ENCODE measurements around the gene GPR39.

Gene GPR39

DNA sequence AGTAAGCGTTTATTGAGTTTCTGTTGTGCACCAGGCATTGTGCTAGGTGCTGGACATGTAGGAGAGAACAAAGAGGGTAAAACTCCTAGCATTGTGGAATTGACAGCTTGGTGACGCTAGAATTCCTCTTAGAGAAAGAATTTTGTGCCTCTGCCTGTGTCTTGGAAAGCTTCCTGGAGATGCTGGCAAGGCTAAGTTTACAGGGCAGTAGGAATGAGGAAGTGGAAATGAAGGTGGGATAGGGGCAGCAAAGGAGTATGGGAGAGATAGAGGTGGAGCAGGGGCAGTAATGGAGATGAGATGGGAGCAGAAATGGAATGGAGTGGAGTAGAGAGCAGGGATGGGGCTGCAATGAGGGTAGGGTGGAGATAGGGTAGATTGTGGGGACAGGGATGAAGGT lies 29.8 kb downstream of the GPR39 start:
- DNase-seq (ENCODE audit: low read depth): no peak

- DNase-seq (ENCODE audit: low read depth): no peak
These were observed 31.7 kb downstream of the GPR39 start for GRCh38 chr2:132448331-132448730.

DNA sequence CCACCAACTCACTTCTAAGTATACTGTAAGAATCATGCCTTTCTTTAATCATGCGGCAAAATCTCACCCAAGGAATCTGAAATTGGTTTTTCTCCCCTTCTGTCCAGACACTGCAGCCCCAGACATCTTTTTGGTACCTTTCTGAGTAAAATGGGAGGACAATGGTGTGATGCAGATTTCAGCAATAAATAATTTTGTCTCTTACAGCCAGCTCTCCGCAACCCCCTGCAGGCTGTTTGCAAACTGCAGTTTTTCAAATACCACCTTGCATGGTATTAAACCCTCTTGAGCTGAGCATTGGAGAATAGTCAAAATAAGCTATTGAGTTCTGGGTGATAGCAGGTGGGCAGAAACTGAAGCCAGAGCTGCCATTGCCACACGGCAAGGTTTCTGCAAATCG lies 32.2 kb downstream of the GPR39 start:
- DNase-seq (ENCODE audit: low read depth): no peak

- DNase-seq (ENCODE audit: low read depth): no peak
These were observed 33.3 kb downstream of the GPR39 start for GRCh38 chr2:132449868-132450267.

- no peak for DNase-seq (ENCODE audit: low read depth)
These were observed 44.2 kb downstream of the GPR39 start for GRCh38 chr2:132460781-132461180.

DNA sequence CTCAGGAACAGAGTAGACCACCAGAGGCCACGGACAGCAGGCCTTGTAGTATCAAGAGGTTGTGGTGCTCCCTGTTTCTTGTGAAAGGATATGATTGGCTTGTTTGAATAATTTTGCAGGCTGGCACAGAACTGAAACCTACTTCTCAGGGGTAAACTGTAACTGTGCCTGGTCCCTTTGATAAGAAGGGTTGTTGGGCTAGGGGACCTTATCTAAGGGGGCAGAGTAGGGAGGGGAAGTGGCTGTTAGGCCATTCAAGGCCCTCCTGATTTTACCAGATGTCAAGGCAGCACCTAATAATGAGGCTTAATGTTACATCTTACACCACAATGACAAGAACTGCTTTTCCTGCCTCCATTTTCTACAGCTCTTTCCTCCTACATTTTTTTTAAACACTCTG lies 45.6 kb downstream of the GPR39 start:
- peak; percentile 62 for DNase-seq (ENCODE audit: low read depth)

DNA sequence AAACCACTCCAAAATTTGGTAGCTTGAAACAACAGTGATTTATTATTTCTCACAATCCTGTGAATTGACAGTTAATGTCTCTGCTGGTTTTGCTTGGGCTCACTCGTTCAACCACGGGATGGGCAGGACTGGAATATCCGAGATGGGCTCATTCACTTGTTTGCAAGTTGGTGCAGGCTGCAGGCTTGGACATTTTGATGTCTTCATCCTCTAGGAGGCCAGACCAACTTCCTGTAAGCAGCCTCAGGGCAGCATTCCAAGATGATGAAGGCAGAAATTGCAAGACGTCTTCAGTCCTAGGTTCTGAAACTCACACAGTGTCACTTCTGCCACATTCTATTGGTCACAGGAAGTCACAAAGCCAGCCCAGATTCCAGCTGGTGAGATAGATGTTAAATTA lies 47.1 kb downstream of the GPR39 start:
- no peak for DNase-seq (ENCODE audit: low read depth)

DNA sequence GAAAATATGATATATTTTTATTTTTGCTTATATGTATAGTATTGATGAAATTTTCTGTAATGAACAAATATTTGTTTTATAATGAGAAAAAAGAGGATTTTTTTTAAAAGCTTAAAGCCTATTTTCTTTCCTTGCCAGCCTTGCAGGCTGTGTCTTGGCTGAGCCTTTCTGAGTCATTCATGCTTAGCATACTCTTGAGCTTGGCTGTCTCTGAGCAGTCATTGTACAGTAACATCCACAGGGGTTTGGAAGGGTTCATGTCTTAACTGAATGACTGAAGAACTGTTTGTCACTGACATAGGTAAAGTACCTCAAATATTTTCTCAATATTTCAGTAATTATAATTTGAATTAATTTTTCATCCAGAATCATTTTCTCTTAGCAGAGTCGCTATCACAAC lies 49.3 kb downstream of the GPR39 start:
- DNase-seq (ENCODE audit: low read depth): no peak

- DNase-seq (ENCODE audit: low read depth): no peak
These were observed 49.9 kb downstream of the GPR39 start for GRCh38 chr2:132466428-132467028.

DNA sequence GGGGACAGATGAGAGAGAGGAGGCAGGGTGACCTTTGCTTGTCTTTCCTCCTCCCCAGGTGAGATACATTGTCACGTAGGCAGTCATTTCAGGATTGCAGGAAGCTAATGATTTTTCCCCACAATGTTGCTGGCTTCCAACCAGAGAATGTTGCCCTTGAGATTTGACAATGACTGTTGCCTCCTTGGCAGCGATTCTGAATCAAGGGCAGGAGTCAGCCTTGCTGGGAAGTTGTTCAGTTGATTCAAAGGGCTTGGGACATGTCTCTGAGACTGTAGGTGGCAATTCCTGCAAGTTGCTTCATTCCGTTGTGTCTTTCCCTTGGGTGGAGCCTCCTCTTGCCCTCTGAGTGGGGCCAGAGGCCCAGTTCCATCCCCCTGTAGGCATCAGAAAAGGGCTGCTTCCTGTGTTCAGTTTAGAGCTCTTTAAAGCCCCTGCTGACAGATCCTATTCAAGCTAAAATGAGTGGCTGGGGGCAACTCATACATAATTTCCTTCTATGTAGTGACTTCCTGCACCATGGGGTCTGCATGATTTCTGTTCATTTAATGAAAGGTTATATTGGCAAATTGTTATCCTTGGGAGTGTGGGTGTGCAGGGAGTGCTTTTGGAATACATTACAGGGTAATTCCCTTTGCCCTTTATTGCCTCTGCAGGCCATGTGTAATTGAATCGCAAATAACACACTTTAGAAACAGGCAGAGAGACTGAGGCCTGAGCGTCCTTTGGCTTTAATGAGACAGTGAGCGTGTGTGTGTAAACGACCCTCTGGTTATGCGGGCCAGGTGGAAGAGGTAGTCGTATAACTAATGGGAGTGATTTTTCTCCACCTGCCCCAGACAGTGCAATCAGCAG lies 52.4 kb downstream of the GPR39 start:
- no peak for DNase-seq (ENCODE audit: low read depth)

DNA sequence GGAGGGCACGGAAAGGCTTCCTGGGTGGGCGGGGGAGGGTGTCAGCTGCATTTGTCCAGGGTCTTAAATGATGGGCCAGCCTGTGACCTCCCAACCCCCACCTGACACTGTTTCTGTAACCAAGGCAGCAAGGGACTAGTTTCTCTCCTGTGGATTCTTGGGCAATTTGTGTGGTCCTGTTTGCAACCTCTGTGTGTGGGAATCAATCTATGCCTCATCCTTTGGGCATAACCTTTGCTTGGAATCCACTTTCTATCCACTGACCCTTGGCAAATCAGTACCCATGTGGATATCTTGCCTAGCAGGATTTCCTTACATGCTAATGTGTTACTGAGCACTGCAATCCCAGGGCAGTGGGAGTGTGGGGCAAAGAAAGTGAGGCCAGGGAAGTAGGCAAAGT lies 54.1 kb downstream of the GPR39 start:
- DNase-seq (ENCODE audit: low read depth): no peak

GRCh38 chr2:132473174-132473883 lies 56.7 kb downstream of the GPR39 start:
- no peak for DNase-seq (ENCODE audit: low read depth)

DNA sequence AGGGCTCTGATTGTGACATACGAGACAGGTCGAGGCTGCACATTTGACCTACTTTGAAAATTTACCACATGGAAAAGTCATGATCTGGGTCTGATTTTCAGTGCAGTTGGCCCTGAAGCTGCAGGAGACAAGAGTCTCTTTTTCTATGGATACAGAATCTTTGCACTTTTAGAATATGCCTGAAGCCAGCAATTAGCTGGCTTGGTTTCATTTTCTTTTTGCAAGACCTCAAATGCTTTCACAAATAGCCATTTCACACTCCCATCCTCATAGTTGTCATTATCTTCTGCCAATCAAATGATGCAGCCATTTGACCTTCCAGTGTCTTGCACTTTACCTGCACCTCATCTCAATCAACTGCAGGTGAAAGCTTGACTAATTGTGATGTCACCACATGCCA lies 59.0 kb downstream of the GPR39 start:
- no peak for DNase-seq (ENCODE audit: low read depth)

DNA sequence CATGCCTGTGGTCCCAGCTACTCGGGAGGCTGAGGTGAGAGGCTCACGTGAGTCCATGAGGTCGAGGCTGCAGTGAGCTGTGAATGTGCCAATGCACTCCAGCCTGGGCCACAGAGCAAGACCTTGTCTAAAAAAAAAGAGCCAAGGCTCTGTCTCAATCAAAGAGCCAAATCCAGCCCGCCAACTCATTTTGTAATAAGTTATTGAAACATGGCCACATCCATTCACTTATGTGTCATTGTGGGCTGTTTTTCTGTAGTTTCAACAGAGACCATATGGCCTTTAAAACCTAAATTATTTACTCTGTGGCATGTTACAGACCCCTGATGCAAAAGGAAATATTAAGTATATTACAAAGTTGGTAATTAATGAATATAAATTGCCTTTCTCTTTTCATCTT lies 60.8 kb downstream of the GPR39 start:
- DNase-seq (ENCODE audit: low read depth): no peak

- DNase-seq (ENCODE audit: low read depth): no peak
These were observed 61.4 kb downstream of the GPR39 start for GRCh38 chr2:132477962-132478361.

GRCh38 chr2:132478461-132479105 lies 62.0 kb downstream of the GPR39 start:
- DNase-seq (ENCODE audit: low read depth): no peak

- DNase-seq (ENCODE audit: low read depth): no peak
These were observed 62.5 kb downstream of the GPR39 start for GRCh38 chr2:132479155-132479554.

- DNase-seq (ENCODE audit: low read depth): no peak
These were observed 66.2 kb downstream of the GPR39 start for GRCh38 chr2:132482821-132483220.

DNA sequence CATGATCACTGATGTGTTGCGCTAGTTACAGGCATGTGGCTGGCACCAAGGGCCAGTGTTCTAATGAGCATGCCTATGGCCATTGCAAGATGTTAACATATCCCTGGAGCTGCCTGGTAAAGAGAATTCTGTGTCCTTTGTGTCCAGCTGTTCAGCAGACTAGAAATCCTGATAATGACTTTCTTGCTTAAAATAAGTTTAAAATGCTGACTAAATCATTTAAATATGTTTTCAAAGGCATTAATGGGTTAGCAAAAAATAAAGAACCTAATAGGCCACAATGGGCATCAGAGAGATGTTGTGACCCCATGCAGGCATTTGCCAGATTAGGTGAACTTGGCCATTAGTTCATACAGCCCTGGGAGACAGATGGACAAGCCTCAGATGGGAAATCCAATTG lies 67.5 kb downstream of the GPR39 start:
- DNase-seq (ENCODE audit: low read depth): no peak

- no peak for DNase-seq (ENCODE audit: low read depth)
These were observed 71.9 kb downstream of the GPR39 start for GRCh38 chr2:132488491-132488890.

- no peak for DNase-seq (ENCODE audit: low read depth)
These were observed 72.5 kb downstream of the GPR39 start for GRCh38 chr2:132489150-132489549.

DNA sequence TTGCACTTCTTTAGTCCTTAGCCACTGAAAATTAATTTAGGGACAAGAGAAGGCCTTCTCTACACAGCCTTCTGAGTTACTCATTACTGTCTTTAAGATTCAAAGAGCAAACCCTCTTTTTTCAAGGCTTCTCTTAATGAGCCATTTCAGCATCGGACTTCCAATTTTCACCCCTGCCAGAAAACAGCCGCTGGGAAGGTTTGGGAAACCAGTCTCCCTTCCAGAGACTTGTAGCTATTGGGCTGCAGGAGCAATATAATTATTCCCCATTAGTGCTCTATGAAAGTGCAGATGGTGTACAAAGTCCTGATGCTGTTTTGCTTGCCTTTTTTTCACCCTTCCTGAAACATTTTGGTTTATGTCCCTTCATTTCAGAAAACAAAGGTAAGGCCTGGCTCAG lies 79.3 kb downstream of the GPR39 start:
- no peak for DNase-seq (ENCODE audit: low read depth)

DNA sequence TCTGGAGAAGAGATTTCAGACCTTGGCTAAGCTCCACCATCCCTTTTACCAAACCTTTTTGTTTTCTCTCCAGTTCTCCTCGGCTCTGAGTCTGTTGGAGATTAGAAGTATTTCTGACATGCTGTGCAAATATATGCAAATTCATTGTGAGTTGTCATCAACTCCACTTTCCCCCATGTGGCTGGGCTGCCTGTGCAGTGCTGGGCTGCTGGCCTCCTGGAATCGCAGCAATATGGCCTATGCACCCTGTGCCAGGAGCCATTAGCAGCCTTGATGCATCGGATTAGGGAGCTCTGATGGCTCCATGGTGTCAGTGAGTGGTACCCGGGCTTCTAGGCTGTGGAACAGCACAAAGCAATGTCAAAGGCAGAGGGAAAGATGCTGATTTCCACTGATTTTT lies 80.0 kb downstream of the GPR39 start:
- DNase-seq (ENCODE audit: low read depth): no peak

Data from CMK (cell line).